ENCODE measurements around the gene OR2F2. TPM values are rescaled to one million over a fixed set of nuclear protein-coding genes. Genes with fewer than 3 reads are reported as not detected.

OR2F2 gene
- total and polyA plus RNA-seq, 3 donors from 2014 or later: 0.30 to 3.5 (median 1.2) TPM

- Histone ChIP-seq H3K36me3 (ENCODE audit: low read depth, missing control alignments) (no peaks in the 10 kb centered on the region), H3K4me1 (no peaks in the 10 kb centered on the region), H3K27ac (no peak overlapping the region), H3K27me3 (no peaks in the 10 kb centered on the region), H3K4me3 (no peak overlapping the region), H3K9me3 (no peaks in the 10 kb centered on the region)
- intact Hi-C loops (cut with DNase I; ENCODE audit: low total_unique reads): no loop called here
- no peak for TF ChIP-seq POLR2A (IDR thresholded peaks at IDR 0.05)
- TF ChIP-seq, protein P1, sequence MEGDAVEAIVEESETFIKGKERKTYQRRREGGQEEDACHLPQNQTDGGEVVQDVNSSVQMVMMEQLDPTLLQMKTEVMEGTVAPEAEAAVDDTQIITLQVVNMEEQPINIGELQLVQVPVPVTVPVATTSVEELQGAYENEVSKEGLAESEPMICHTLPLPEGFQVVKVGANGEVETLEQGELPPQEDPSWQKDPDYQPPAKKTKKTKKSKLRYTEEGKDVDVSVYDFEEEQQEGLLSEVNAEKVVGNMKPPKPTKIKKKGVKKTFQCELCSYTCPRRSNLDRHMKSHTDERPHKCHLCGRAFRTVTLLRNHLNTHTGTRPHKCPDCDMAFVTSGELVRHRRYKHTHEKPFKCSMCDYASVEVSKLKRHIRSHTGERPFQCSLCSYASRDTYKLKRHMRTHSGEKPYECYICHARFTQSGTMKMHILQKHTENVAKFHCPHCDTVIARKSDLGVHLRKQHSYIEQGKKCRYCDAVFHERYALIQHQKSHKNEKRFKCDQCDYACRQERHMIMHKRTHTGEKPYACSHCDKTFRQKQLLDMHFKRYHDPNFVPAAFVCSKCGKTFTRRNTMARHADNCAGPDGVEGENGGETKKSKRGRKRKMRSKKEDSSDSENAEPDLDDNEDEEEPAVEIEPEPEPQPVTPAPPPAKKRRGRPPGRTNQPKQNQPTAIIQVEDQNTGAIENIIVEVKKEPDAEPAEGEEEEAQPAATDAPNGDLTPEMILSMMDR (IDR thresholded peaks at IDR 0.05): no peak
- WGBS, 2 donors: 95 to 98% methylated on average over 2 of the region's 2 CpGs
- DNase-seq: no peak
Observed at GRCh38 chr7:143890558-143890957, 44.5 kb upstream of the OR2F2 start.

DNA sequence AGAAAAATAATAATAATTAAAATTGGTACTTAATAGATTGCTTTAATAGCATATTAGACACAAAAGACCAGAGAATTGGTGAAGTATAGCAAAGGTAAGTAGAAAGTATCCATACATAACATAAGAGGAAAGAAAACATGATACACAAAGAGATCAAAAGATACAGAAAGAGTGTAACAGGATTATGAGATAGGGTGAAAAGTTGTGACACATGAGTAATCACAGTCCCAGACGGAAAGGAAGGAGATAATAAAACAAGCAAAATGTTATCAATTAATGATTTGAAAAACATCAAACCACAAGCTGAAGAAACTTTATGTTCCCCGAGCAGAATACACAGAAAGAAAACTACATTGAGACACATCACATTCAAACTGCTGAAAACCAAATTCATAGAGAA, 43.6 kb upstream of the OR2F2 start:
- TF ChIP-seq POLR2A (IDR thresholded peaks at IDR 0.05): no peak
- no peaks in the 10 kb centered on the region for H3K4me1 ChIP-seq
- no peak overlapping the region for H3K27ac ChIP-seq
- no peaks in the 10 kb centered on the region for H3K27me3 ChIP-seq
- no peak overlapping the region for H3K4me3 ChIP-seq
- H3K36me3 ChIP-seq (ENCODE audit: low read depth, missing control alignments): no peaks in the 10 kb centered on the region
- intact Hi-C loops (cut with DNase I; ENCODE audit: low total_unique reads): no loop called here
- H3K9me3 ChIP-seq: no peaks in the 10 kb centered on the region
- DNase-seq: no peak
- WGBS, 2 donors: 77 to 82% methylated on average over 2 of the region's 2 CpGs

DNA sequence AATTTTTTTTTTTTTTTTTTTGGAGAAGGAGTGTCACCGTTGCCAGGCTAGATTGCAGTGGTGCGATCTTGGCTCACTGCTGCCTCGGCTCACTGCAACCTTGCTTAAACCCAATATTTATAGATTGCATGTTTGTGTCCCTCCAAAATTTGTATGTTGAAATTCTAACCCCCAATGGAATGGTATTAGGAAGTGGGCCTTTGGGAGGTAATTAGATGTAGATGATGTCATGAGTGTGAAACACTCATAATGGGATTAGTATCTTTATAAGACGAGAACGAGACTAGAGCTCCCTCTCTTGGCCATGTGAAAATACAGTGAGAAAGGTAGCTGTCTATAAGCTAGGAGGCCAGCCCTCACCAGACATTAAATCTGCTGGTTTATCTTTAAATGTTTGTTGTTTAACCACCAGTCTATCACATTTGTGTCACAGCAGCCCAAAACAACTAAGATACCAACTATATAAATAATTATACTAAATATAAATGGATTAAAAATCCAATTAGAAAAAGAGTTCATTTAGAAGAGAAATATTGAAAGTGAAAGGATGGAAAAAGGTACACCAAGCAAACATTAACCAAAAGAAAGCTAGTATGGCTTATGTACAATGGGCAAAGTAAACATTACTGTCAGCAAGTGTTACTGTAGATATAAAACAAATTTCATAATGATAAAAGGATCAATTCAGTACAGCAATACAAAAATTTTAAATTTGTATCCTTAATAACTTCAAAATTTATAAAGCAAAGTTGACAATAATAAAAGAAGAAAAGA, 42.3 kb upstream of the OR2F2 start:
- intact Hi-C loops (cut with DNase I; ENCODE audit: low total_unique reads): no loop called here
- whole genome bisulfite sequencing, 2 donors: 93 to 94% methylated on average over 5 of the region's 5 CpGs
- Histone ChIP-seq H3K4me3 (no peak overlapping the region), H3K4me1 (no peaks in the 10 kb centered on the region), H3K36me3 (ENCODE audit: low read depth, missing control alignments) (no peaks in the 10 kb centered on the region), H3K27ac (no peak overlapping the region), H3K27me3 (no peaks in the 10 kb centered on the region), H3K9me3 (no peaks in the 10 kb centered on the region)
- no peak for DNase-seq
- TF ChIP-seq POLR2A (IDR thresholded peaks at IDR 0.05): no peak
- TF ChIP-seq, protein P1 (IDR thresholded peaks at IDR 0.05): no peak

- Histone ChIP-seq H3K4me1 (peaks cover 11% of the 10 kb centered on the region), H3K27ac (no peak overlapping the region), H3K36me3 (ENCODE audit: low read depth, missing control alignments) (no peaks in the 10 kb centered on the region), H3K9me3 (no peaks in the 10 kb centered on the region), H3K4me3 (no peak overlapping the region), H3K27me3 (no peaks in the 10 kb centered on the region)
- TF ChIP-seq, protein P1 (IDR thresholded peaks at IDR 0.05): no peak
- TF ChIP-seq POLR2A (IDR thresholded peaks at IDR 0.05): no peak
- DNase-seq: no peak
- intact Hi-C loops (cut with DNase I; ENCODE audit: low total_unique reads): no loop called here
Observed at GRCh38 chr7:143896667-143897066, 38.4 kb upstream of the OR2F2 start.

DNA sequence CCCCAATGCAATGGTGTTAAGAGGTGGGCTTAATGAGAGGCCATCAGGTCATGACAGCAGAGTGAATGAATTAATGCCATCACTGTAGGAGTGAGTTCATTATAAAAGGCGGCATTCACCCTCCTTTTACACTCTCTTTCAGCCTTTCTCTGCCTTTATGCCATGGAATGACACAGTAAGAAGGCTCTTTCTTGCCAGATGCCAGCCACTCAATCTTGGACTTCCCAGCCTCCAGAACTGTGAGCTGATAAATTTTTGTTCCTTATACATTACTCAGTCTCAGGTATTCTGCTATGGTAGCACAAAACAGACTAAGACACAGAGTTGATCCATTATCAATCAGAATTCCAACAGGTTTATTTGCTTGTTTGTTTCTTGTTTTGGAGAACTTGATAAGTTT, 36.2 kb upstream of the OR2F2 start:
- Histone ChIP-seq H3K9me3 (no peaks in the 10 kb centered on the region), H3K4me1 (peaks cover 11% of the 10 kb centered on the region), H3K27ac (no peak overlapping the region), H3K36me3 (ENCODE audit: low read depth, missing control alignments) (no peaks in the 10 kb centered on the region), H3K4me3 (no peak overlapping the region), H3K27me3 (no peaks in the 10 kb centered on the region)
- no peak for DNase-seq
- 94% methylated on average over 1 of the region's 1 CpG for WGBS, 2 donors
- TF ChIP-seq POLR2A (IDR thresholded peaks at IDR 0.05): no peak
- TF ChIP-seq, protein P1 (IDR thresholded peaks at IDR 0.05): no peak
- intact Hi-C loops (cut with DNase I; ENCODE audit: low total_unique reads): no loop called here
